ENCODE measurements around the gene CD63. TPM values are rescaled to one million over a fixed set of nuclear protein-coding genes. Genes with fewer than 3 reads are reported as not detected.

CD63 gene
- total and polyA plus RNA-seq, 9 of the 15 experiments (the other 6 are each of a cell fraction or from before 2014, with no cell fraction given), result 313 to 735 (median 433) TPM

DNA sequence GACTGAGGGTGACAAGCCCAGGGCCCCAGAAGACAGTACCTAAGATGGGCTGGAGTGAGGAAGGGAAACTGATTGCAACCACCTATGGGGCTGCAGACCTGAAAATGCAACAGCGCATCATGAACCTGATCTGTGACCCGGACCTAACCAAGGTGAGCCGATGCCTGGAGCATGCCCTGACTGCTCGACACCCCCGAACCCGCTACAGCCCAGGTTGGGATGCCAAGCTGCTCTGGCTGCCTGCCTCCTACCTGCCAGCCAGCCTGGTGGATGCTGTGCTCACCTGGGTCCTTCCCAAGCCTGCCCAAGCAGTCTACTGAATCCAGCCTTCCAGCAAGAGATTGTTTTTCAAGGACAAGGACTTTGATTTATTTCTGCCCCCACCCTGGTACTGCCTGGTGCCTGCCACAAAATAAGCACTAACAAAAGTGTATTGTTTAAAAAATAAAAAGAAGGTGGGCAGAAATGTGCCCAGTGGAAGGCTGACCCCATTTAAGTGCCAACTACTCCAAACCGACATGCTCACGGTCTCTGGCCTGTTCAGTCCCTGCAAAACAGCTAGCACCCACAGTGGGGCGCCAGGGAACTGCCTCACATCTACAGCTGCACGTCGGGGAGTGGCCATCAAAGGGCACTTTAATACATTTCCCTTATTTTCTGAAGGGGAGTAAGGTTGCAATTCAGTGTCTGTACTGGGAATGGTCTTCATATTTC, 4.4 kb downstream of the CD63 start (continued):
- TF ChIP-seq EGR1 (conservative IDR thresholded peaks at IDR 0.05), result no peak
- peak; percentile 77; the same call in 1 of the 2 replicates for TF ChIP-seq SMC3 (conservative IDR thresholded peaks at IDR 0.05; ENCODE audit: insufficient read depth, low read depth, low read length)
- no peak for TF ChIP-seq SNIP1 (IDR thresholded peaks at IDR 0.05; ENCODE audit: low read depth)
- TF ChIP-seq ZNF124 (CRISPR knock-in tag; IDR thresholded peaks at IDR 0.05), result no peak
- TF ChIP-seq, protein P1, sequence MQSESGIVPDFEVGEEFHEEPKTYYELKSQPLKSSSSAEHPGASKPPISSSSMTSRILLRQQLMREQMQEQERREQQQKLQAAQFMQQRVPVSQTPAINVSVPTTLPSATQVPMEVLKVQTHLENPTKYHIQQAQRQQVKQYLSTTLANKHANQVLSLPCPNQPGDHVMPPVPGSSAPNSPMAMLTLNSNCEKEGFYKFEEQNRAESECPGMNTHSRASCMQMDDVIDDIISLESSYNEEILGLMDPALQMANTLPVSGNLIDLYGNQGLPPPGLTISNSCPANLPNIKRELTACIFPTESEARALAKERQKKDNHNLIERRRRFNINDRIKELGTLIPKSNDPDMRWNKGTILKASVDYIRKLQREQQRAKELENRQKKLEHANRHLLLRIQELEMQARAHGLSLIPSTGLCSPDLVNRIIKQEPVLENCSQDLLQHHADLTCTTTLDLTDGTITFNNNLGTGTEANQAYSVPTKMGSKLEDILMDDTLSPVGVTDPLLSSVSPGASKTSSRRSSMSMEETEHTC (IDR thresholded peaks at IDR 0.05), result no peak
- TF ChIP-seq ETV5 (CRISPR knock-in tag; IDR thresholded peaks at IDR 0.05; ENCODE audit: low read depth), result no peak
- no peak for TF ChIP-seq KDM2B (CRISPR knock-in tag; IDR thresholded peaks at IDR 0.05)
- TF ChIP-seq POLR2A (conservative IDR thresholded peaks at IDR 0.05), result peak; percentile 67
- TF ChIP-seq RBFOX2 (IDR thresholded peaks at IDR 0.05; ENCODE audit: low read depth, low read length), result peak; percentile 37; the same call in 1 of the 2 replicates
- peak; percentile 45; the same call in 1 of the 2 replicates for TF ChIP-seq CREM (IDR thresholded peaks at IDR 0.05; ENCODE audit: low read depth)
- TF ChIP-seq RAD21 (CRISPR knock-in tag; conservative IDR thresholded peaks at IDR 0.05 in 1 of 2, IDR thresholded peaks at IDR 0.05 in 1 of 2), result peak; percentile 64 to 76
- no peak for TF ChIP-seq CCAR2 (IDR thresholded peaks at IDR 0.05; ENCODE audit: low read depth, low read length)
- TF ChIP-seq, protein P2, sequence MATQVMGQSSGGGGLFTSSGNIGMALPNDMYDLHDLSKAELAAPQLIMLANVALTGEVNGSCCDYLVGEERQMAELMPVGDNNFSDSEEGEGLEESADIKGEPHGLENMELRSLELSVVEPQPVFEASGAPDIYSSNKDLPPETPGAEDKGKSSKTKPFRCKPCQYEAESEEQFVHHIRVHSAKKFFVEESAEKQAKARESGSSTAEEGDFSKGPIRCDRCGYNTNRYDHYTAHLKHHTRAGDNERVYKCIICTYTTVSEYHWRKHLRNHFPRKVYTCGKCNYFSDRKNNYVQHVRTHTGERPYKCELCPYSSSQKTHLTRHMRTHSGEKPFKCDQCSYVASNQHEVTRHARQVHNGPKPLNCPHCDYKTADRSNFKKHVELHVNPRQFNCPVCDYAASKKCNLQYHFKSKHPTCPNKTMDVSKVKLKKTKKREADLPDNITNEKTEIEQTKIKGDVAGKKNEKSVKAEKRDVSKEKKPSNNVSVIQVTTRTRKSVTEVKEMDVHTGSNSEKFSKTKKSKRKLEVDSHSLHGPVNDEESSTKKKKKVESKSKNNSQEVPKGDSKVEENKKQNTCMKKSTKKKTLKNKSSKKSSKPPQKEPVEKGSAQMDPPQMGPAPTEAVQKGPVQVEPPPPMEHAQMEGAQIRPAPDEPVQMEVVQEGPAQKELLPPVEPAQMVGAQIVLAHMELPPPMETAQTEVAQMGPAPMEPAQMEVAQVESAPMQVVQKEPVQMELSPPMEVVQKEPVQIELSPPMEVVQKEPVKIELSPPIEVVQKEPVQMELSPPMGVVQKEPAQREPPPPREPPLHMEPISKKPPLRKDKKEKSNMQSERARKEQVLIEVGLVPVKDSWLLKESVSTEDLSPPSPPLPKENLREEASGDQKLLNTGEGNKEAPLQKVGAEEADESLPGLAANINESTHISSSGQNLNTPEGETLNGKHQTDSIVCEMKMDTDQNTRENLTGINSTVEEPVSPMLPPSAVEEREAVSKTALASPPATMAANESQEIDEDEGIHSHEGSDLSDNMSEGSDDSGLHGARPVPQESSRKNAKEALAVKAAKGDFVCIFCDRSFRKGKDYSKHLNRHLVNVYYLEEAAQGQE (IDR thresholded peaks at IDR 0.05; ENCODE audit: borderline replicate concordance), result peak; percentile 62
- TF ChIP-seq, protein P2 (CRISPR knock-in tag; IDR thresholded peaks at IDR 0.05; ENCODE audit: low read depth), result no peak
- TF ChIP-seq KDM4B (IDR thresholded peaks at IDR 0.05; ENCODE audit: borderline replicate concordance in 2 of 2, low read depth in 1 of 2), result no peak
- TF ChIP-seq ZNF644 (tag; IDR thresholded peaks at IDR 0.05; ENCODE audit: low read depth), result no peak
- no peak for TF ChIP-seq SMAD2 (IDR thresholded peaks at IDR 0.05; ENCODE audit: low read depth, low read length)
- TF ChIP-seq C11orf30 (IDR thresholded peaks at IDR 0.05; ENCODE audit: low read depth), result no peak
- TF ChIP-seq, protein P3, sequence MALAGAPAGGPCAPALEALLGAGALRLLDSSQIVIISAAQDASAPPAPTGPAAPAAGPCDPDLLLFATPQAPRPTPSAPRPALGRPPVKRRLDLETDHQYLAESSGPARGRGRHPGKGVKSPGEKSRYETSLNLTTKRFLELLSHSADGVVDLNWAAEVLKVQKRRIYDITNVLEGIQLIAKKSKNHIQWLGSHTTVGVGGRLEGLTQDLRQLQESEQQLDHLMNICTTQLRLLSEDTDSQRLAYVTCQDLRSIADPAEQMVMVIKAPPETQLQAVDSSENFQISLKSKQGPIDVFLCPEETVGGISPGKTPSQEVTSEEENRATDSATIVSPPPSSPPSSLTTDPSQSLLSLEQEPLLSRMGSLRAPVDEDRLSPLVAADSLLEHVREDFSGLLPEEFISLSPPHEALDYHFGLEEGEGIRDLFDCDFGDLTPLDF (CRISPR knock-in tag; IDR thresholded peaks at IDR 0.05), result no peak

All from K562 (cell line).